ENCODE results near the gene LRRC37A3. TPM values are rescaled to one million over a fixed set of nuclear protein-coding genes. Genes with fewer than 3 reads are reported as not detected.

LRRC37A3 gene
- total and polyA plus RNA-seq, 2 of the 13 experiments (the other 11 are each of a cell fraction or from before 2014, with no cell fraction given): 0.62 to 1.1 TPM

DNA sequence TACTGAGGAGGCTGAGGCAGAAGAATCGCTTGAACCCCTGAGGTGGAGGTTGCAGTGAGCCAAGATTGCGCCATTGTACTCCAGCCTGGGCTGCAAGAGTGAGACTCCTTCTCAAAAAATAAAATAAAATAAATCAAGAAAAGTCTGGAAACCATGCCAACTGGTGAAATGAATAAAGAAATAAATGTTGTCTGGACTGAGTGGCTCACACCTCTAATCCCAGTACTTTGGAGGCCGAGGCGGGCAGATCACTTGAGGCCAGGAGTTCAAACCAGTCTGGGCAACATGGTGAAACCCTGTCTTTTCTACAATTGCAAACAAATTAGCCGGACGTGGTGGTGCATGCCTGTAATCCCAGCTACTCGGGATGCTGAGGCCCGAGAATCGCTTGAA lies 744 bp upstream of the LRRC37A3 start (continued):
- TF ChIP-seq STAT6 (CRISPR knock-in tag; IDR thresholded peaks at IDR 0.05; ENCODE audit: borderline replicate concordance) (no peak; the same call in 1 of the 2 replicates), IRF2 (CRISPR knock-in tag; IDR thresholded peaks at IDR 0.05) (no peak), ZNF678 (CRISPR knock-in tag; IDR thresholded peaks at IDR 0.05) (0 out of 2 replicates have a peak, but pooled peaks have one; percentile 38), RNF219 (CRISPR knock-in tag; IDR thresholded peaks at IDR 0.05) (no peak), GATAD2A (CRISPR knock-in tag; IDR thresholded peaks at IDR 0.05) (no peak), ZNF17 (CRISPR knock-in tag; IDR thresholded peaks at IDR 0.05) (no peak), ZNF335 (CRISPR knock-in tag; IDR thresholded peaks at IDR 0.05) (no peak), ZNF354B (CRISPR knock-in tag; IDR thresholded peaks at IDR 0.05) (0 out of 2 replicates have a peak, but pooled peaks have one; percentile 19), CBFB (CRISPR knock-in tag; IDR thresholded peaks at IDR 0.05) (no peak), PRDM15 (CRISPR knock-in tag; IDR thresholded peaks at IDR 0.05) (no peak), NCOR1 (IDR thresholded peaks at IDR 0.05; ENCODE audit: borderline replicate concordance, low read length) (0 out of 2 replicates have a peak, but pooled peaks have one; percentile 4), ZMYM3 (CRISPR knock-in tag; IDR thresholded peaks at IDR 0.05) (peak; percentile 10; the same call in 1 of the 2 replicates), MEF2D (CRISPR knock-in tag; IDR thresholded peaks at IDR 0.05) (no peak)
- TF ChIP-seq, protein P1, sequence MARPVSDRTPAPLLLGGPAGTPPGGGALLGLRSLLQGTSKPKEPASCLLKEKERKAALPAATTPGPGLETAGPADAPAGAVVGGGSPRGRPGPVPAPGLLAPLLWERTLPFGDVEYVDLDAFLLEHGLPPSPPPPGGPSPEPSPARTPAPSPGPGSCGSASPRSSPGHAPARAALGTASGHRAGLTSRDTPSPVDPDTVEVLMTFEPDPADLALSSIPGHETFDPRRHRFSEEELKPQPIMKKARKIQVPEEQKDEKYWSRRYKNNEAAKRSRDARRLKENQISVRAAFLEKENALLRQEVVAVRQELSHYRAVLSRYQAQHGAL (CRISPR knock-in tag; IDR thresholded peaks at IDR 0.05; ENCODE audit: not compliant biosample characterization): peak; percentile 11
- TF ChIP-seq, protein P2, sequence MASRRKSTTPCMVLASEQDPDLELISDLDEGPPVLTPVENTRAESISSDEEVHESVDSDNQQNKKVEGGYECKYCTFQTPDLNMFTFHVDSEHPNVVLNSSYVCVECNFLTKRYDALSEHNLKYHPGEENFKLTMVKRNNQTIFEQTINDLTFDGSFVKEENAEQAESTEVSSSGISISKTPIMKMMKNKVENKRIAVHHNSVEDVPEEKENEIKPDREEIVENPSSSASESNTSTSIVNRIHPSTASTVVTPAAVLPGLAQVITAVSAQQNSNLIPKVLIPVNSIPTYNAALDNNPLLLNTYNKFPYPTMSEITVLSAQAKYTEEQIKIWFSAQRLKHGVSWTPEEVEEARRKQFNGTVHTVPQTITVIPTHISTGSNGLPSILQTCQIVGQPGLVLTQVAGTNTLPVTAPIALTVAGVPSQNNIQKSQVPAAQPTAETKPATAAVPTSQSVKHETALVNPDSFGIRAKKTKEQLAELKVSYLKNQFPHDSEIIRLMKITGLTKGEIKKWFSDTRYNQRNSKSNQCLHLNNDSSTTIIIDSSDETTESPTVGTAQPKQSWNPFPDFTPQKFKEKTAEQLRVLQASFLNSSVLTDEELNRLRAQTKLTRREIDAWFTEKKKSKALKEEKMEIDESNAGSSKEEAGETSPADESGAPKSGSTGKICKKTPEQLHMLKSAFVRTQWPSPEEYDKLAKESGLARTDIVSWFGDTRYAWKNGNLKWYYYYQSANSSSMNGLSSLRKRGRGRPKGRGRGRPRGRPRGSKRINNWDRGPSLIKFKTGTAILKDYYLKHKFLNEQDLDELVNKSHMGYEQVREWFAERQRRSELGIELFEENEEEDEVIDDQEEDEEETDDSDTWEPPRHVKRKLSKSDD (CRISPR knock-in tag; IDR thresholded peaks at IDR 0.05; ENCODE audit: low read depth): 0 out of 2 replicates have a peak, but pooled peaks have one; percentile 17
- TF ChIP-seq, protein P3, sequence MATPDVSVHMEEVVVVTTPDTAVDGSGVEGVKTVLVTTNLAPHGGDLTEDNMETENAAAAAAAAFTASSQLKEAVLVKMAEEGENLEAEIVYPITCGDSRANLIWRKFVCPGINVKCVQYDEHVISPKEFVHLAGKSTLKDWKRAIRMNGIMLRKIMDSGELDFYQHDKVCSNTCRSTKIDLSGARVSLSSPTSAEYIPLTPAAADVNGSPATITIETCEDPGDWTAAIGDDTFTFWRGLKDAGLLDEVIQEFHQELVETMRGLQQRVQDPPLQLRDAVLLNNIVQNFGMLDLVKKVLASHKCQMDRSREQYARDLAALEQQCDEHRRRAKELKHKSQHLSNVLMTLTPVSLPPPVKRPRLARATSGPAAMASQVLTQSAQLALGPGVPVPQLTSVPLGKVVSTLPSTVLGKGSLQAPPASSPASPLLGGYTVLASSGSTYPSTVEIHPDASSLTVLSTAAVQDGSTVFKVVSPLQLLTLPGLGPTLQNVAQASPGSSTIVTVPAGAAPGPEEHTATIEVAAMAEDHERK (CRISPR knock-in tag; IDR thresholded peaks at IDR 0.05; ENCODE audit: low read depth): no peak

Data from HepG2 (cell line).